Hematopoietic multipotent progenitor cell treated with erythropoietin and hydrocortisone succinate and interleukin-3 and kit ligand, for 15 days (in vitro differentiated cells): ENCODE results near the gene ZBTB43.

ENCODE experiments used
- DNase-seq: peaks from one replicate; pipeline ENCODE4 v3.0.0-alpha.2; 2015; ENCODE audit warnings: low spot score

The ZBTB43 gene

GRCh38 chr9:126857261-126857960, 52.6 kb downstream of the ZBTB43 start:
- no peak for DNase-seq

- DNase-seq = no peak
These were observed 54.3 kb downstream of the ZBTB43 start for GRCh38 chr9:126859111-126859510.

- peak; percentile 77 for DNase-seq
These were observed 55.4 kb downstream of the ZBTB43 start, which contains the start of gene ZBTB34 for GRCh38 chr9:126860077-126860756. Gene ZBTB34 (plus strand): TSS chr9:126860639. CDS start chr9:126879400, 18,761 bp downstream.

GRCh38 chr9:126860757-126861466, 56.1 kb downstream of the ZBTB43 start:
- peak; percentile 21 for DNase-seq

- no peak for DNase-seq
These were observed 56.9 kb downstream of the ZBTB43 start for GRCh38 chr9:126861707-126862103.

GRCh38 chr9:126862104-126862761, 57.4 kb downstream of the ZBTB43 start:
- no peak for DNase-seq

- no peak for DNase-seq
These were observed 59.9 kb downstream of the ZBTB43 start for GRCh38 chr9:126864771-126865170.

GRCh38 chr9:126869368-126869767, 64.5 kb downstream of the ZBTB43 start:
- no peak for DNase-seq

GRCh38 chr9:126872516-126872915, 67.7 kb downstream of the ZBTB43 start:
- no peak for DNase-seq

- no peak for DNase-seq
These were observed 69.9 kb downstream of the ZBTB43 start for GRCh38 chr9:126874546-126875314.

GRCh38 chr9:126875756-126876510, 71.1 kb downstream of the ZBTB43 start:
- no peak for DNase-seq

- no peak for DNase-seq
These were observed 71.7 kb downstream of the ZBTB43 start for GRCh38 chr9:126876531-126876930.

GRCh38 chr9:126877418-126877817, 72.6 kb downstream of the ZBTB43 start:
- DNase-seq = no peak

GRCh38 chr9:126879288-126879687, 74.4 kb downstream of the ZBTB43 start:
- DNase-seq = no peak

GRCh38 chr9:126880226-126880946, 75.5 kb downstream of the ZBTB43 start:
- no peak for DNase-seq

GRCh38 chr9:126880947-126881332, 76.1 kb downstream of the ZBTB43 start:
- DNase-seq = no peak

- no peak for DNase-seq
These were observed 77.9 kb downstream of the ZBTB43 start for GRCh38 chr9:126882746-126883145.

- no peak for DNase-seq
These were observed 78.8 kb downstream of the ZBTB43 start for GRCh38 chr9:126883636-126884035.

GRCh38 chr9:126885131-126885641, 80.3 kb downstream of the ZBTB43 start:
- DNase-seq = no peak
